ENCODE results near the gene DICER1.

Gene DICER1

DNA sequence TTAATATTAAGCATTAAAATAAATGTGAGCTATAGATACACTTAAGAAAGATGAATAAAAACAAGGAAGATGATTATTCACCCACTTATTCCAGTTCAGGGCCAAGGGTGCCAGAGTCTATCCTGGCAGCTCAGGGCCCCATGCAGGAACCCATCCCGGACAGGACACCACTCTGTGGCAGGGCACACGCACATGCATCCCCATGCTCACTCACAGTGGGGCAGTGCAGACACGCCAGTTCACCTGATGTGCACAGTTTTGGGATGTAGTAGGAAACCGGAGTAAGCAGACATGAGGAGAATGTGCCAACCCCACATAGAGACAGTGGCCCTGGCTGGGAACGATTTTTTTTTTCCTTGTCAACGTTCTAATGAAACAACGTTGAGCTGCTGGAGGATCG, 47.2 kb downstream of the DICER1 start:
- H3K36me3 ChIP-seq (ENCODE audit: insufficient read depth, low read length), result peaks cover 91% of the 10 kb centered on the region
- H3K27me3 ChIP-seq (ENCODE audit: insufficient read depth, low read length, poor library complexity), result no peaks in the 10 kb centered on the region
- H3K79me2 ChIP-seq (ENCODE audit: insufficient read depth, low read length), result no peaks in the 10 kb centered on the region
- H4K20me1 ChIP-seq (ENCODE audit: insufficient read depth, low read length), result 0 out of 2 replicates have a peak, but pooled peaks cover 3% of the 10 kb centered on the region
- no peak for TF ChIP-seq EZH2 (IDR thresholded peaks at IDR 0.05; ENCODE audit: borderline replicate concordance, low read depth, low read length, severe bottlenecking)
- TF ChIP-seq, protein P1, sequence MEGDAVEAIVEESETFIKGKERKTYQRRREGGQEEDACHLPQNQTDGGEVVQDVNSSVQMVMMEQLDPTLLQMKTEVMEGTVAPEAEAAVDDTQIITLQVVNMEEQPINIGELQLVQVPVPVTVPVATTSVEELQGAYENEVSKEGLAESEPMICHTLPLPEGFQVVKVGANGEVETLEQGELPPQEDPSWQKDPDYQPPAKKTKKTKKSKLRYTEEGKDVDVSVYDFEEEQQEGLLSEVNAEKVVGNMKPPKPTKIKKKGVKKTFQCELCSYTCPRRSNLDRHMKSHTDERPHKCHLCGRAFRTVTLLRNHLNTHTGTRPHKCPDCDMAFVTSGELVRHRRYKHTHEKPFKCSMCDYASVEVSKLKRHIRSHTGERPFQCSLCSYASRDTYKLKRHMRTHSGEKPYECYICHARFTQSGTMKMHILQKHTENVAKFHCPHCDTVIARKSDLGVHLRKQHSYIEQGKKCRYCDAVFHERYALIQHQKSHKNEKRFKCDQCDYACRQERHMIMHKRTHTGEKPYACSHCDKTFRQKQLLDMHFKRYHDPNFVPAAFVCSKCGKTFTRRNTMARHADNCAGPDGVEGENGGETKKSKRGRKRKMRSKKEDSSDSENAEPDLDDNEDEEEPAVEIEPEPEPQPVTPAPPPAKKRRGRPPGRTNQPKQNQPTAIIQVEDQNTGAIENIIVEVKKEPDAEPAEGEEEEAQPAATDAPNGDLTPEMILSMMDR (IDR thresholded peaks at IDR 0.05; ENCODE audit: borderline replicate concordance, extremely low read depth, low read length, poor library complexity, severe bottlenecking), result no peak
- no peak overlapping the region for H3K4me3 ChIP-seq (ENCODE audit: low read depth in 1 of 2, low read length in 2 of 2)
- DNase-seq, result no peak
- no peaks in the 10 kb centered on the region for H3K9me3 ChIP-seq (ENCODE audit: insufficient read depth, low read length, severe bottlenecking)
- no peak overlapping the region for H3K27ac ChIP-seq (ENCODE audit: low read length)
- H3K9ac ChIP-seq (ENCODE audit: low read depth, low read length), result no peak overlapping the region
- H2AFZ ChIP-seq (ENCODE audit: low read depth, low read length), result no peak overlapping the region
- ATAC-seq (ENCODE audit: insufficient read depth, low read depth), result no peak
- H3K4me1 ChIP-seq (ENCODE audit: insufficient read depth, low read length), result no peaks in the 10 kb centered on the region
- no peak overlapping the region for H3K4me2 ChIP-seq (ENCODE audit: insufficient read depth, low read length)

DNA sequence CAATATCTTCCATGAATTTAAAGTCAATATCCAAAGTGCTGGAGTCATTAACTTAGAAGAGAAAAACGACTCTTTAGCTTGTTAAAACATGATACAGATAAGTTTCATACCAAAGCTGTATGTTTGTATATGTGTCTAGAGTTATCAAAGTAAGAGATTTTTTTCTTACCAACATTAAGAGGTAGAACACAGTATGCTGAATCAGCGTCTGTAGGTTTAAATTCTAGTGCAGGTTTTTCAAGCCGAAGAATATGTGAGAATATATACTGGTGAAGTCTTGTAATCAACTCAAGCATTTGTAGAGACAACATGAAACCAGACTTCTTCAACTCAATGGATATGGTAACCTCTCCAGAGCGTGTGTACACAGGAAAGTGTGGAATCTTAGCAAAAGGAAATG, 49.6 kb downstream of the DICER1 start:
- TF ChIP-seq EZH2 (IDR thresholded peaks at IDR 0.05; ENCODE audit: borderline replicate concordance, low read depth, low read length, severe bottlenecking), result no peak
- TF ChIP-seq, protein P1 (IDR thresholded peaks at IDR 0.05; ENCODE audit: borderline replicate concordance, extremely low read depth, low read length, poor library complexity, severe bottlenecking), result no peak
- Histone ChIP-seq H3K27ac (ENCODE audit: low read length) (no peak overlapping the region), H3K9me3 (ENCODE audit: insufficient read depth, low read length, severe bottlenecking) (no peaks in the 10 kb centered on the region), H4K20me1 (ENCODE audit: insufficient read depth, low read length) (no peaks in the 10 kb centered on the region), H3K27me3 (ENCODE audit: insufficient read depth, low read length, poor library complexity) (no peaks in the 10 kb centered on the region), H3K36me3 (ENCODE audit: insufficient read depth, low read length) (peaks cover 92% of the 10 kb centered on the region), H3K79me2 (ENCODE audit: insufficient read depth, low read length) (peaks cover 13% of the 10 kb centered on the region), H3K4me3 (ENCODE audit: low read depth in 1 of 2, low read length in 2 of 2) (no peak overlapping the region), H3K4me2 (ENCODE audit: insufficient read depth, low read length) (no peak overlapping the region), H2AFZ (ENCODE audit: low read depth, low read length) (no peak overlapping the region), H3K9ac (ENCODE audit: low read depth, low read length) (no peak overlapping the region), H3K4me1 (ENCODE audit: insufficient read depth, low read length) (no peaks in the 10 kb centered on the region)
- no peak for DNase-seq
- no peak for ATAC-seq (ENCODE audit: insufficient read depth, low read depth)

DNA sequence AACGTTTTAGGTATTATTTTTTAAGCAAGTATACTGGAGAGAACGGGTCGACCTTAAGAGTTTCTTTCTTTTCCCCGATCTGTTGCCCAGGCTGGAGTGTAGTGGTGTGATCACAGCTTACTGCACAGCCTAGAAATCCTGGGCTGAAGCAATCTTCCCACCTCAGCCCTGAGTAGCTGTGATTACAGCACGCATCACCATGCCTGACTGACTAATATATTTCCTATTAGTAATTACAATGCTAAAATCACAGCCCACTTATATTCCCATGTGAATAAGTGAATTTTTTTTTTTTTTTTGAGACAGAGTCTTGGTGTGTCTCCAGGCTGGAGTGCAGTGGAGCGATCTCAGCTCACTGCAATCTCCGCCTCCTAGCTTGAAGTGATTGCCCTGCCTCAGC, 50.4 kb downstream of the DICER1 start:
- peaks cover 4% of the 10 kb centered on the region; the same call in 1 of the 2 replicates for H4K20me1 ChIP-seq (ENCODE audit: insufficient read depth, low read length)
- peaks cover 20% of the 10 kb centered on the region for H3K79me2 ChIP-seq (ENCODE audit: insufficient read depth, low read length)
- H3K4me1 ChIP-seq (ENCODE audit: insufficient read depth, low read length), result no peaks in the 10 kb centered on the region
- H3K27ac ChIP-seq (ENCODE audit: low read length), result no peak overlapping the region
- ATAC-seq (ENCODE audit: insufficient read depth, low read depth) (no peak), DNase-seq (no peak)
- H3K9me3 ChIP-seq (ENCODE audit: insufficient read depth, low read length, severe bottlenecking), result no peaks in the 10 kb centered on the region
- H3K36me3 ChIP-seq (ENCODE audit: insufficient read depth, low read length), result peaks cover 93% of the 10 kb centered on the region
- H3K4me3 ChIP-seq (ENCODE audit: low read depth in 1 of 2, low read length in 2 of 2), result no peak overlapping the region
- no peak overlapping the region for H2AFZ ChIP-seq (ENCODE audit: low read depth, low read length)
- no peak overlapping the region for H3K9ac ChIP-seq (ENCODE audit: low read depth, low read length)
- no peaks in the 10 kb centered on the region for H3K27me3 ChIP-seq (ENCODE audit: insufficient read depth, low read length, poor library complexity)
- H3K4me2 ChIP-seq (ENCODE audit: insufficient read depth, low read length), result no peak overlapping the region
- TF ChIP-seq EZH2 (IDR thresholded peaks at IDR 0.05; ENCODE audit: borderline replicate concordance, low read depth, low read length, severe bottlenecking), result no peak
- TF ChIP-seq, protein P1 (IDR thresholded peaks at IDR 0.05; ENCODE audit: borderline replicate concordance, extremely low read depth, low read length, poor library complexity, severe bottlenecking), result no peak

DNA sequence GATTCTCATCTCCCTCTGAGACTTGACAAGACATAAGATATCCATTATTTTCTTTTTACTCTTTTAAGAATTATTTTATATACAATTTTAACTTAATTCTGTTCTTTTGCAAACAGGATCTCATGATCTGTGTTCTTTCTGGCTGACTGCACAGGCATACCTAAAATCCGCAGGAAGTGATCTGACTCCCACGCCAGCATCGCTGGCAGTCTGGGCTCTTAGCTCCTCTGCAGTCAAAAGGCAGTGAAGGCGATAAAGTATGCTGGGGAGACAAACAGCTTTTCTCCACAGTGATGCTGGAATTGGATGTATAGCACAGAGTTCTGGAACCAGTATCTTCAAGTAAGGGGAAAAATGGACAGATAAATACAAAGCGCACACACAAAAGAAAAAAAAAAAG, 52.4 kb downstream of the DICER1 start:
- Histone ChIP-seq H3K4me3 (ENCODE audit: low read depth in 1 of 2, low read length in 2 of 2) (no peak overlapping the region), H3K36me3 (ENCODE audit: insufficient read depth, low read length) (peaks cover 88% of the 10 kb centered on the region), H4K20me1 (ENCODE audit: insufficient read depth, low read length) (peaks cover 13% of the 10 kb centered on the region), H3K4me1 (ENCODE audit: insufficient read depth, low read length) (peaks cover 8% of the 10 kb centered on the region; the same call in 1 of the 2 replicates), H3K79me2 (ENCODE audit: insufficient read depth, low read length) (peaks cover 33% of the 10 kb centered on the region), H3K27ac (ENCODE audit: low read length) (no peak overlapping the region), H3K9me3 (ENCODE audit: insufficient read depth, low read length, severe bottlenecking) (no peaks in the 10 kb centered on the region), H3K9ac (ENCODE audit: low read depth, low read length) (no peak overlapping the region), H3K4me2 (ENCODE audit: insufficient read depth, low read length) (no peak overlapping the region), H3K27me3 (ENCODE audit: insufficient read depth, low read length, poor library complexity) (no peaks in the 10 kb centered on the region), H2AFZ (ENCODE audit: low read depth, low read length) (no peak overlapping the region)
- ATAC-seq (ENCODE audit: insufficient read depth, low read depth), result no peak
- TF ChIP-seq EZH2 (IDR thresholded peaks at IDR 0.05; ENCODE audit: borderline replicate concordance, low read depth, low read length, severe bottlenecking), result no peak
- TF ChIP-seq, protein P1 (IDR thresholded peaks at IDR 0.05; ENCODE audit: borderline replicate concordance, extremely low read depth, low read length, poor library complexity, severe bottlenecking), result no peak
- DNase-seq, result no peak

Data from DND-41 (cell line).